ENCODE data around the gene RAC2. TPM values are rescaled to one million over a fixed set of nuclear protein-coding genes. Genes with fewer than 3 reads are reported as not detected.

Gene RAC2
- total and polyA plus RNA-seq, 7 donors = 0.90 to 5.0 (median 2.3) TPM

DNA sequence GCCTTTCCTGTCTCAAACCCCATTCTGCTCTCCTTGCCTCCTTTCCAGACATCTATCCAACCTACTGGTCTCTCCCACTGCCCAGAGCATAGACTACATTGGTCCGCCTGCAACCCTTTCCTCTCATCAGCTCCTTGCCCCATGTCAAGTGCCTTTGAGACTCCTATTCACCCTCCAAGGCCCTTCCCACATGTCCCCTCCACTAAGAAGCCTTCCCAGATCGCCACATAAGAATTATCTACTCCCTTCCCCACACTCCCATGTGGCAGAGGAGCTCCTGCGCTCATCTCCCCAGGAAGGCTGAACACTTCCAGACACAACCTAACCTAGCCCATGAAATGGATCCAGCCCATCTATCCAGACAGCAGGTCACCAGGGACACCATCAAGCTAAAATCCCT lies 66.3 kb downstream of the RAC2 start:
- no peaks in the 10 kb centered on the region for H3K36me3 ChIP-seq (ENCODE audit: insufficient read depth in 1 of 2, low read depth in 1 of 2)
- no peak overlapping the region for H3K27ac ChIP-seq
- H3K4me1 ChIP-seq = peaks cover 27% of the 10 kb centered on the region
- peaks cover 0 to 12% (median 7%) of the 10 kb centered on the region in 3 donors for H3K27me3 ChIP-seq (ENCODE audit: insufficient read depth in 3 of 3, low read length in 2 of 3)
- no peak overlapping the region for H3K4me3 ChIP-seq
- TF ChIP-seq CTCF (IDR thresholded peaks at IDR 0.05) = no peak
- intact Hi-C loops (cut with DNase I) = no loop called here
- WGBS, 3 donors = 96 to 100% (median 96%) methylated on average over 3 of the region's 3 CpGs
- ATAC-seq (no peak), DNase-seq (no peak)
- H3K9me3 ChIP-seq = no peaks in the 10 kb centered on the region

- H3K27me3 ChIP-seq (ENCODE audit: insufficient read depth in 3 of 3, low read length in 2 of 3) = peaks cover 0 to 12% (median 7%) of the 10 kb centered on the region in 3 donors
- no peak for TF ChIP-seq CTCF (IDR thresholded peaks at IDR 0.05)
- no peaks in the 10 kb centered on the region for H3K36me3 ChIP-seq (ENCODE audit: insufficient read depth in 1 of 2, low read depth in 1 of 2)
- DNase-seq = peak in 1 of 2 donors; percentile 25
- intact Hi-C loops (cut with DNase I) = no loop called here
- ATAC-seq = no peak
- H3K4me3 ChIP-seq = no peak overlapping the region
- H3K9me3 ChIP-seq = no peaks in the 10 kb centered on the region
- H3K27ac ChIP-seq = no peak overlapping the region
- 60 to 78% (median 73%) methylated on average over 5 of the region's 5 CpGs for WGBS, 3 donors
- H3K4me1 ChIP-seq = peaks cover 27% of the 10 kb centered on the region
These were observed 66.8 kb downstream of the RAC2 start for GRCh38 chr22:37177221-37177620.

GRCh38 chr22:37176464-37177061 lies 67.5 kb downstream of the RAC2 start:
- 11 to 15% (median 14%) methylated on average over 21 to 23 of the region's 23 CpGs for WGBS, 3 donors

GRCh38 chr22:37175414-37176281 lies 68.4 kb downstream of the RAC2 start:
- DNase-seq = peak in 1 of 2 donors; percentile 48
- Histone ChIP-seq H3K27me3 (ENCODE audit: insufficient read depth in 3 of 3, low read length in 2 of 3) (peaks cover 0 to 15% (median 7%) of the 10 kb centered on the region in 3 donors), H3K27ac (no peak overlapping the region), H3K4me3 (peak overlapping the region; percentile 16), H3K9me3 (no peaks in the 10 kb centered on the region), H3K4me1 (peaks cover 27% of the 10 kb centered on the region), H3K36me3 (ENCODE audit: insufficient read depth in 1 of 2, low read depth in 1 of 2) (no peaks in the 10 kb centered on the region)
- intact Hi-C loops (cut with DNase I) = no loop called here
- no peak for ATAC-seq
- TF ChIP-seq CTCF (IDR thresholded peaks at IDR 0.05) = no peak
- 43 to 57% (median 45%) methylated on average over 18 of the region's 18 CpGs for WGBS, 3 donors

More at GRCh38 chr22:37176464-37177061, 67.5 kb downstream of the RAC2 start:
- TF ChIP-seq CTCF (IDR thresholded peaks at IDR 0.05) = no peak
- Histone ChIP-seq H3K27ac (peak overlapping the region; percentile 25), H3K27me3 (ENCODE audit: insufficient read depth in 3 of 3, low read length in 2 of 3) (peaks cover 0 to 12% (median 7%) of the 10 kb centered on the region in 3 donors), H3K4me3 (peak overlapping the region; percentile 16), H3K9me3 (no peaks in the 10 kb centered on the region), H3K4me1 (peaks cover 27% of the 10 kb centered on the region), H3K36me3 (ENCODE audit: insufficient read depth in 1 of 2, low read depth in 1 of 2) (no peaks in the 10 kb centered on the region)
- intact Hi-C loops (cut with DNase I) = no loop called here
- peak; percentile 69 to 85 for DNase-seq
- peak; percentile 46 to 73 (median 50) for ATAC-seq

Other genes with a start within 250 kb of the RAC2 start
- 10 to 100 TPM; 18.4 to 46.9 (median 33.1) TPM for gene TST, start 224.8 kb downstream of the RAC2 start, total RNA-seq
- 10 to 100 TPM; 18.6 to 35.6 (median 24.1) TPM for gene TST, start 224.8 kb downstream of the RAC2 start, polyA plus RNA-seq
- 10 to 100 TPM; 31.5 to 58.0 (median 41.7) TPM for gene MPST, start 224.5 kb downstream of the RAC2 start, total RNA-seq
- 10 to 100 TPM; 42.1 to 83.6 (median 67.2) TPM for gene MPST, start 224.5 kb downstream of the RAC2 start, polyA plus RNA-seq
- gene KCTD17, start 192.5 kb downstream of the RAC2 start, total RNA-seq = 1 to 10 TPM; 1.5 to 3.4 (median 2.4) TPM
- gene KCTD17, start 192.5 kb downstream of the RAC2 start, polyA plus RNA-seq = 1 to 10 TPM; 1.5 to 1.8 (median 1.7) TPM
- not detected for gene TMPRSS6, start 134.6 kb downstream of the RAC2 start, total RNA-seq
- not detected for gene TMPRSS6, start 134.6 kb downstream of the RAC2 start, polyA plus RNA-seq
- 1 to 10 TPM in 1 of 4 donors, under 1 TPM in 3; 0.54 to 1.5 (median 0.77) TPM for gene IL2RB, start 94.4 kb downstream of the RAC2 start, total RNA-seq
- under 1 TPM; 0.07 to 0.10 (median 0.10) TPM for gene IL2RB, start 94.4 kb downstream of the RAC2 start, polyA plus RNA-seq
- 1 to 10 TPM in 3 of 4 donors, under 1 TPM in 1; 0.75 to 8.2 (median 1.0) TPM for gene C1QTNF6, start 56.0 kb downstream of the RAC2 start, total RNA-seq
- 1 to 10 TPM in 2 of 3 donors, under 1 TPM in 1; 0.66 to 1.8 (median 1.1) TPM for gene C1QTNF6, start 56.0 kb downstream of the RAC2 start, polyA plus RNA-seq
- gene SSTR3, start 31.8 kb downstream of the RAC2 start, total RNA-seq = not detected
- under 1 TPM in 1 of 3 donors, not detected in 2; 0.01 TPM for gene SSTR3, start 31.8 kb downstream of the RAC2 start, polyA plus RNA-seq
- gene CYTH4, start 38.2 kb upstream of the RAC2 start, total RNA-seq = 1 to 10 TPM; 3.0 to 8.5 (median 3.8) TPM
- under 1 TPM; 0.63 to 0.83 (median 0.76) TPM for gene CYTH4, start 38.2 kb upstream of the RAC2 start, polyA plus RNA-seq
- gene ELFN2, start 183.2 kb upstream of the RAC2 start, total RNA-seq = not detected
- gene ELFN2, start 183.2 kb upstream of the RAC2 start, polyA plus RNA-seq = under 1 TPM; 0.01 to 0.05 (median 0.01) TPM
- 1 to 10 TPM; 4.5 to 8.0 (median 7.7) TPM for gene MFNG, start 242.1 kb upstream of the RAC2 start, total RNA-seq
- gene MFNG, start 242.1 kb upstream of the RAC2 start, polyA plus RNA-seq = 1 to 10 TPM; 4.3 to 9.6 (median 8.2) TPM